IMR-90 (cell line): ENCODE results near the gene ADAM23.

ENCODE experiments used
- BHLHE40 ChIP-seq: fragments of 150-350 bp; IDR thresholded peaks from 2 replicates; pipeline ENCODE4 v1.6.1; 2016; ENCODE audit warnings: mild to moderate bottlenecking, low read depth, low read length
- CEBPB ChIP-seq: IDR thresholded peaks from 2 replicates; pipeline ENCODE4 v1.6.1; 2012; ENCODE audit warnings: low read depth, low read length, improper control_type of control experiment
- CHD1 ChIP-seq: IDR thresholded peaks from 2 replicates; pipeline ENCODE4 v1.6.1; 2012; ENCODE audit warnings: low read depth, low read length, improper control_type of control experiment
- FOS ChIP-seq: fragments of 150-350 bp; IDR thresholded peaks from 2 replicates; pipeline ENCODE4 v1.6.1; 2016; ENCODE audit warnings: low read depth, low read length
- MAZ ChIP-seq: IDR thresholded peaks from 2 replicates; pipeline ENCODE4 v1.6.1; 2012; ENCODE audit warnings: low read depth, mild to moderate bottlenecking, low read length, improper control_type of control experiment, moderate library complexity, borderline replicate concordance
- POLR2A ChIP-seq: IDR thresholded peaks from 2 replicates; pipeline ENCODE4 v1.6.1; 2012; ENCODE audit warnings: mild to moderate bottlenecking, low read depth, low read length
- RAD21 ChIP-seq: IDR thresholded peaks from 2 replicates; pipeline ENCODE4 v1.6.1; 2012; ENCODE audit warnings: low read length, improper control_type of control experiment
- RCOR1 ChIP-seq: IDR thresholded peaks from 2 replicates; pipeline ENCODE4 v1.6.1; 2012; ENCODE audit warnings: mild to moderate bottlenecking, low read length, improper control_type of control experiment; ENCODE audit not compliant: insufficient replicate concordance
- RFX5 ChIP-seq: IDR thresholded peaks from 2 replicates; pipeline ENCODE4 v1.8.0; 2012; ENCODE audit warnings: low read depth, mild to moderate bottlenecking, low read length, moderate library complexity
- TF ChIP-seq, protein P1 (sequence below): conservative IDR thresholded peaks from 2 replicates; pipeline ENCODE4 v1.5.1; 2012; ENCODE audit warnings: mild to moderate bottlenecking, low read depth, low read length, improper control_type of control experiment
- TF ChIP-seq, protein P2 (sequence below): fragments of 150-350 bp; IDR thresholded peaks from 2 replicates; pipeline ENCODE4 v1.6.1; 2017; ENCODE audit warnings: mild to moderate bottlenecking, antibody characterized with exemption, low read length, low read depth

DNA sequence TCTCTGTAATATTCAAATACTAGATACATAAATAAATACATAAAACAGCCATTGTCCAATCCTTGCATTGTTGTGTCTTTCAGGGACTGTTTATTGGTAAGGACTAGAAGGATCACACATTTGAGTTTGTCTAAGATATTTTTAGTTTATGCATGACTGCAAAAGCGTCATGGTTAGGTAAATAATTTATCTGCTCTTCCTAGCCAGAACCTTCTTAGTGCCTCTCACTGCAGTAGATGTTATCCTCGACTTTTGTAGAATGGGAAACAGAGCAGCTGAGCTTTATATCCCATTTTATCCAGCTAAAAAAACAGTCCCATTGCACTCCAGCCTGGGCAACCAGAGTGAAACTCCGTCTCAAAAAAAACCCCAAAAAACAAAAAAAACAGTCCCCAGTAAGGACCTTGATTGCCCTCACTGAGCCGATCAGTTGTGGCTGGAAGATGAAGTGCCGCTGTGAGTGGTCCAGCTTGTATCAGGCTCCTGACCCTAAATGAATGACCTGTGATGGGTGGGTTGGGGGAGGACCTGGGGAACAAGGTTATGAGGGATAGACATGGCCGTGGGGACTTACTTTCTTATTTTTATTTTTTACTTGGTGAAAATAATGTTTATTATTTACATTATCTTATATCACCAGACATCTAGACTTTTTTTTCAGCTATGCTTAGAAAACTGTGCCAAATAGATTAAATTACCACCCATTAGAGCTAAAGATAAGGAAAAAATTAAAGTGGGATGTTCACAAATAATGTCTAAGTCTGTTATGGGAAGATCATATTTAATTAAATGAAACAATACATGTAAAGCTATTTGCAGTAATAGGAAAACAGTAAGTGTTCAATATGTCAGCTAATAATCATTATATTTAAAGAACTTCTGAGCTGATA is 10.9 kb upstream of the ADAM23 start:
- TF ChIP-seq RFX5 (no peak), RAD21 (no peak), BHLHE40 (no peak), MAZ (no peak), POLR2A (no peak), RCOR1 (no peak), CEBPB (no peak), CHD1 (no peak), FOS (no peak)
- TF ChIP-seq, protein P1, sequence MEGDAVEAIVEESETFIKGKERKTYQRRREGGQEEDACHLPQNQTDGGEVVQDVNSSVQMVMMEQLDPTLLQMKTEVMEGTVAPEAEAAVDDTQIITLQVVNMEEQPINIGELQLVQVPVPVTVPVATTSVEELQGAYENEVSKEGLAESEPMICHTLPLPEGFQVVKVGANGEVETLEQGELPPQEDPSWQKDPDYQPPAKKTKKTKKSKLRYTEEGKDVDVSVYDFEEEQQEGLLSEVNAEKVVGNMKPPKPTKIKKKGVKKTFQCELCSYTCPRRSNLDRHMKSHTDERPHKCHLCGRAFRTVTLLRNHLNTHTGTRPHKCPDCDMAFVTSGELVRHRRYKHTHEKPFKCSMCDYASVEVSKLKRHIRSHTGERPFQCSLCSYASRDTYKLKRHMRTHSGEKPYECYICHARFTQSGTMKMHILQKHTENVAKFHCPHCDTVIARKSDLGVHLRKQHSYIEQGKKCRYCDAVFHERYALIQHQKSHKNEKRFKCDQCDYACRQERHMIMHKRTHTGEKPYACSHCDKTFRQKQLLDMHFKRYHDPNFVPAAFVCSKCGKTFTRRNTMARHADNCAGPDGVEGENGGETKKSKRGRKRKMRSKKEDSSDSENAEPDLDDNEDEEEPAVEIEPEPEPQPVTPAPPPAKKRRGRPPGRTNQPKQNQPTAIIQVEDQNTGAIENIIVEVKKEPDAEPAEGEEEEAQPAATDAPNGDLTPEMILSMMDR = no peak
- TF ChIP-seq, protein P2, sequence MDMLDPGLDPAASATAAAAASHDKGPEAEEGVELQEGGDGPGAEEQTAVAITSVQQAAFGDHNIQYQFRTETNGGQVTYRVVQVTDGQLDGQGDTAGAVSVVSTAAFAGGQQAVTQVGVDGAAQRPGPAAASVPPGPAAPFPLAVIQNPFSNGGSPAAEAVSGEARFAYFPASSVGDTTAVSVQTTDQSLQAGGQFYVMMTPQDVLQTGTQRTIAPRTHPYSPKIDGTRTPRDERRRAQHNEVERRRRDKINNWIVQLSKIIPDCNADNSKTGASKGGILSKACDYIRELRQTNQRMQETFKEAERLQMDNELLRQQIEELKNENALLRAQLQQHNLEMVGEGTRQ = no peak
